Naive thymus-derived CD8-positive, alpha-beta T cell (primary cell): ENCODE results near the gene TTLL11. TPM values are rescaled to one million over a fixed set of nuclear protein-coding genes. Genes with fewer than 3 reads are reported as not detected.

Experiments
- ATAC-seq, 2 donors: fragments of 150-1000 bp; cut with Tn5 transposase in 1 of 2; sonication (Bioruptor Pico), chemical (Tn5 transposase) in 1 of 2; 1 replicate in 1 of 2; 2 replicates in 1 of 2; pipeline ENCODE4 v1.10.0; 2021; ENCODE audit warnings: mild to moderate bottlenecking in 2 of 2, moderate library complexity in 2 of 2
- POLR2A ChIA-PET: fragments of 350-600 bp; sonication (Branson Sonifier 250); formaldehyde crosslinking; loops from one replicate; lab custom pipeline; 2021; ENCODE audit warnings: antibody characterized with exemption; lab: Charles Lee
- DNase-seq, 10 donors: peaks; one replicate each; pipeline versions ENCODE4 v3.0.0 to v3.0.0-alpha.2; 2020 to 2022
- H3K27ac Mint-ChIP-seq, 10 donors: one replicate each; pipeline ENCODE4 v1.8.0; 2020 to 2022; ENCODE audit warnings: mild to moderate bottlenecking in 10 of 10, mixed read lengths in 10 of 10, moderate library complexity in 4 of 10, inconsistent platforms in 1 of 10
- H3K27me3 Mint-ChIP-seq, 5 donors: one replicate each; pipeline ENCODE4 v1.8.0; 2021 to 2022; ENCODE audit warnings: mixed read lengths in 5 of 5
- H3K36me3 Mint-ChIP-seq, 3 donors: one replicate each; pipeline ENCODE4 v1.8.0; 2020 to 2022; ENCODE audit warnings: mixed read lengths in 3 of 3, mild to moderate bottlenecking in 2 of 3, inconsistent platforms in 1 of 3
- H3K4me1 Mint-ChIP-seq, 4 donors: one replicate each; pipeline ENCODE4 v1.8.0; 2021 to 2022; ENCODE audit warnings: mixed read lengths in 4 of 4
- H3K4me3 Mint-ChIP-seq, 10 donors: one replicate each; pipeline ENCODE4 v1.8.0; 2020 to 2022; ENCODE audit warnings: mild to moderate bottlenecking in 10 of 10, mixed read lengths in 10 of 10, moderate library complexity in 6 of 10, inconsistent platforms in 1 of 10
- H3K9me3 Mint-ChIP-seq, 9 donors: one replicate each; pipeline ENCODE4 v1.8.0; 2020 to 2022; ENCODE audit warnings: mixed read lengths in 9 of 9, mild to moderate bottlenecking in 3 of 9, inconsistent platforms in 1 of 9, moderate library complexity in 1 of 9
- polyA plus RNA-seq, 3 donors: library from polyadenylated mRNA; unstranded; fragments of 300-500 nt; fragmentation: Illumina TruSeq; gene quantifications; one replicate each; pipeline ENCODE4 v1.2.3, GENCODE V29; 2021
- total RNA-seq, 8 experiments: library from RNA in 2 of 8; stranded (reverse) in 2 of 8; gene quantifications; one replicate each; pipeline ENCODE4 v1.2.3 and lab custom pipeline; 2021 to 2026

TTLL11 gene
- total and polyA plus RNA-seq, 5 experiments from 2014 or later: 2.6 to 6.9 (median 3.8) TPM

- Mint-ChIP-seq H3K4me3 (no peak overlapping the region), H3K36me3 (peaks cover 0 to 2% (median 0%) of the 10 kb centered on the region in 3 donors), H3K27me3 (peaks cover 0 to 13% (median 4%) of the 10 kb centered on the region in 5 donors), H3K27ac (no peak overlapping the region), H3K4me1 (peaks cover 0 to 9% (median 6%) of the 10 kb centered on the region in 4 donors), H3K9me3 (peaks cover 0 to 13% (median 4%) of the 10 kb centered on the region in 9 donors)
- DNase-seq (no peak), ATAC-seq (no peak)
- POLR2A ChIA-PET: no interaction called here
These were observed 314.6 kb downstream of the TTLL11 start for GRCh38 chr9:121778252-121779225.

- no peak overlapping the region for H3K27ac Mint-ChIP-seq
- H3K4me1 Mint-ChIP-seq: peaks cover 0 to 3% (median 0%) of the 10 kb centered on the region in 4 donors
- H3K36me3 Mint-ChIP-seq: peaks cover 0 to 2% (median 0%) of the 10 kb centered on the region in 3 donors
- H3K27me3 Mint-ChIP-seq: peaks cover 0 to 9% (median 2%) of the 10 kb centered on the region in 5 donors
- ATAC-seq (no peak), DNase-seq (peak in 1 of 10 donors; percentile 3)
- peaks cover 0 to 13% (median 4%) of the 10 kb centered on the region in 9 donors for H3K9me3 Mint-ChIP-seq
- POLR2A ChIA-PET: no interaction called here
- H3K4me3 Mint-ChIP-seq: no peak overlapping the region
These were observed 316.1 kb downstream of the TTLL11 start for GRCh38 chr9:121776739-121777637.

- POLR2A ChIA-PET: no interaction called here
- DNase-seq (peak in 1 of 10 donors; percentile 8), ATAC-seq (no peak)
- H3K4me1 Mint-ChIP-seq: peaks cover 0 to 3% (median 0%) of the 10 kb centered on the region in 4 donors
- H3K27me3 Mint-ChIP-seq: peaks cover 0 to 7% (median 2%) of the 10 kb centered on the region in 5 donors
- H3K27ac Mint-ChIP-seq: peak overlapping the region in 1 of 10 donors; percentile 3
- H3K4me3 Mint-ChIP-seq: no peak overlapping the region
- H3K36me3 Mint-ChIP-seq: peaks cover 0 to 2% (median 0%) of the 10 kb centered on the region in 3 donors
- peaks cover 0 to 13% (median 4%) of the 10 kb centered on the region in 9 donors for H3K9me3 Mint-ChIP-seq
These were observed 316.9 kb downstream of the TTLL11 start for GRCh38 chr9:121776001-121776738.

- H3K4me3 Mint-ChIP-seq: no peak overlapping the region
These were observed 318.1 kb downstream of the TTLL11 start for GRCh38 chr9:121774715-121775613.

GRCh38 chr9:121773954-121774714 lies 319.0 kb downstream of the TTLL11 start:
- no peak for ATAC-seq
- peaks cover 0 to 13% (median 3%) of the 10 kb centered on the region in 9 donors for H3K9me3 Mint-ChIP-seq
- POLR2A ChIA-PET: no interaction called here
- H3K27me3 Mint-ChIP-seq: peaks cover 0 to 4% (median 0%) of the 10 kb centered on the region in 5 donors
- no peak overlapping the region for H3K27ac Mint-ChIP-seq
- H3K36me3 Mint-ChIP-seq: no peaks in the 10 kb centered on the region
- no peak overlapping the region for H3K4me3 Mint-ChIP-seq
- H3K4me1 Mint-ChIP-seq: peaks cover 0 to 1% (median 0%) of the 10 kb centered on the region in 4 donors
- DNase-seq: peak in 1 of 10 donors; percentile 57

More at GRCh38 chr9:121774715-121775613, 318.1 kb downstream of the TTLL11 start:
- Mint-ChIP-seq H3K4me1 (peaks cover 0 to 1% (median 0%) of the 10 kb centered on the region in 4 donors), H3K36me3 (no peaks in the 10 kb centered on the region), H3K27me3 (peaks cover 0 to 4% (median 0%) of the 10 kb centered on the region in 5 donors), H3K9me3 (peaks cover 0 to 13% (median 4%) of the 10 kb centered on the region in 9 donors), H3K27ac (no peak overlapping the region)
- ATAC-seq (no peak), DNase-seq (peak in 1 of 10 donors; percentile 58)
- POLR2A ChIA-PET: no interaction called here

- POLR2A ChIA-PET: no interaction called here
- peaks cover 0 to 7% (median under 1%) of the 10 kb centered on the region in 9 donors for H3K9me3 Mint-ChIP-seq
- no peak overlapping the region for H3K27ac Mint-ChIP-seq
- no peaks in the 10 kb centered on the region for H3K36me3 Mint-ChIP-seq
- H3K27me3 Mint-ChIP-seq: peaks cover 0 to 4% (median 0%) of the 10 kb centered on the region in 5 donors
- ATAC-seq (no peak), DNase-seq (peak in 1 of 10 donors; percentile 50)
- peaks cover 0 to 1% (median 0%) of the 10 kb centered on the region in 4 donors for H3K4me1 Mint-ChIP-seq
- H3K4me3 Mint-ChIP-seq: no peak overlapping the region
These were observed 319.7 kb downstream of the TTLL11 start for GRCh38 chr9:121773286-121773953.

- DNase-seq (no peak), ATAC-seq (no peak)
- no peak overlapping the region for H3K4me3 Mint-ChIP-seq
- H3K36me3 Mint-ChIP-seq: no peaks in the 10 kb centered on the region
- POLR2A ChIA-PET: no interaction called here
- H3K27me3 Mint-ChIP-seq: peaks cover 0 to 4% (median 0%) of the 10 kb centered on the region in 5 donors
- H3K27ac Mint-ChIP-seq: no peak overlapping the region
- H3K4me1 Mint-ChIP-seq: peaks cover 0 to 1% (median 0%) of the 10 kb centered on the region in 4 donors
- peaks cover 0 to under 1% (median 0%) of the 10 kb centered on the region in 9 donors for H3K9me3 Mint-ChIP-seq
These were observed 320.4 kb downstream of the TTLL11 start for GRCh38 chr9:121772600-121773285.
